ENCODE data around the gene ZNF593OS.

ZNF593OS gene

GRCh38 chr1:26171084-26172072 lies at the start of gene ZNF593OS:
ZNF593OS (minus strand) TSS chr1:26171832; CDS start chr1:26171661, 171 bp downstream.
- DNase-seq (ENCODE audit: low spot score) = no peak

GRCh38 chr1:26221094-26221493 lies 49.5 kb upstream of the ZNF593OS start:
- DNase-seq (ENCODE audit: low spot score) = no peak

- no peak for DNase-seq (ENCODE audit: low spot score)
Observed at GRCh38 chr1:26220199-26220912, 48.7 kb upstream of the ZNF593OS start.

GRCh38 chr1:26218906-26219494 lies 47.4 kb upstream of the ZNF593OS start:
- DNase-seq (ENCODE audit: low spot score) = no peak

GRCh38 chr1:26215246-26215645 lies 43.6 kb upstream of the ZNF593OS start:
- no peak for DNase-seq (ENCODE audit: low spot score)

GRCh38 chr1:26213335-26213905 lies 41.8 kb upstream of the ZNF593OS start:
- DNase-seq (ENCODE audit: low spot score) = no peak

GRCh38 chr1:26212726-26213125 lies 41.1 kb upstream of the ZNF593OS start:
- DNase-seq (ENCODE audit: low spot score) = no peak

GRCh38 chr1:26210147-26210870 lies 38.7 kb upstream of the ZNF593OS start:
- no peak for DNase-seq (ENCODE audit: low spot score)

- DNase-seq (ENCODE audit: low spot score) = no peak
Observed at GRCh38 chr1:26203642-26204318, 32.1 kb upstream of the ZNF593OS start.

GRCh38 chr1:26200413-26200812 lies 28.8 kb upstream of the ZNF593OS start:
- no peak for DNase-seq (ENCODE audit: low spot score)

GRCh38 chr1:26197813-26198212 lies 26.2 kb upstream of the ZNF593OS start:
- no peak for DNase-seq (ENCODE audit: low spot score)

- no peak for DNase-seq (ENCODE audit: low spot score)
Observed at GRCh38 chr1:26197301-26197700, 25.7 kb upstream of the ZNF593OS start.

GRCh38 chr1:26195805-26196204 lies 24.2 kb upstream of the ZNF593OS start:
- DNase-seq (ENCODE audit: low spot score) = no peak

- no peak for DNase-seq (ENCODE audit: low spot score)
Observed at GRCh38 chr1:26191739-26192138, 20.1 kb upstream of the ZNF593OS start.

GRCh38 chr1:26190373-26190987 lies 18.8 kb upstream of the ZNF593OS start, which contains the start of gene CATSPER4:
CATSPER4 (plus strand) TSS chr1:26190602; CDS start chr1:26190628, 26 bp downstream.
- DNase-seq (ENCODE audit: low spot score) = no peak

GRCh38 chr1:26189751-26190275 lies 18.2 kb upstream of the ZNF593OS start:
- no peak for DNase-seq (ENCODE audit: low spot score)

- no peak for DNase-seq (ENCODE audit: low spot score)
Observed at GRCh38 chr1:26189331-26189730, 17.7 kb upstream of the ZNF593OS start.

- no peak for DNase-seq (ENCODE audit: low spot score)
Observed at GRCh38 chr1:26188477-26188876, 16.8 kb upstream of the ZNF593OS start.

GRCh38 chr1:26187882-26188281 lies 16.2 kb upstream of the ZNF593OS start:
- no peak for DNase-seq (ENCODE audit: low spot score)

- DNase-seq (ENCODE audit: low spot score) = no peak
Observed at GRCh38 chr1:26184883-26185282, 13.3 kb upstream of the ZNF593OS start.

Measured in CD4-positive, alpha-beta T cell treated with Interleukin-6 at 100 ng/mL for 8 hours (primary cell).